Measurements from ENCODE around the gene ONECUT3. TPM values are rescaled to one million over a fixed set of nuclear protein-coding genes. Genes with fewer than 3 reads are reported as not detected.

The ONECUT3 gene
- total RNA-seq, 1 experiment from 2014 or later, result not detected

DNA sequence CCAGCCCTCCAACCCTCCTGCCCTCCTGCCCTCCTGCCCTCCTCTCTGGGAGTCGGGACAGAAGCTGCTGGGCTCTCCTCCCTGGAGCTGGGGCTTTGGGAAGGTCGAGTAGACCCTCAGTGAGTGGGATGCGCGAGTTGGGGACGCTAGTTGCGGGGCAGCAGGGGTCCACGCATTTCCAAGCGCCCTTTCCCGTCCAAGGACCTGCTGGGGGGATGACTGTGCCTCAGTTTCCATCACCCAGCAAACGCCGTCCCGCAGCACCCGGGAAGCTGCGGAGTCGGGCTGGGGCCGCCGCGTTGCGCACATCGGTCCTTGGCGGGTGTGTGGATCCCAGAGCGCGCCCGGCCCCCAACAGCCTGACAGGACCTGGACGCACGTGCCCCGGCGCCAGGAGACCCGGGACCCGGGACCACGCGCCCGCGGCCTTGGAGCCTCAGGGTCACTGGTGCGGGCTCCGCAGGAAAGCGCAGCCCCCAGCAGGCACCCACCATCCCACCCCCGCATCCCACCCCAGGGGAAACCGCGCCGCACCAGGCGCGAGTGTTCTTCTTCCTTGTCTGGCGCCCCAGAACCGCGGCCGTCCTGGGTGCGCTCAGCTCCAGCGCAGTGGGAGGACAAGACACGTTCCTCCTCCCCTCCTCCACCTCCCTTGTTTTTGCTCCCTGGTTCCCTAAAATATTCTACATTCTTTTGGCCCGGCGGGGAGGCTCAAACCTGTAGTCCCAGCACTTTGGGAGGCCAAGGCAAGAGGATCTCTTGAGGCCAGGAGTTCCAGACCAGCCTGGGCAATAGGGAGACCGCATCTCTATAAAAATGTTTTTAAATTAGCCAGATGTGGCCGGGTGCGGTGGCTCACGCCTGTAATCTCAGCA is 9.2 kb downstream of the ONECUT3 start:
- Mint-ChIP-seq H3K36me3 (ENCODE audit: insufficient read depth, unreplicated experiment) (peaks cover under 1% of the 10 kb centered on the region), H3K27me3 (ENCODE audit: insufficient read depth, unreplicated experiment) (peaks cover 36% of the 10 kb centered on the region), H3K4me1 (ENCODE audit: low read depth, unreplicated experiment) (no peaks in the 10 kb centered on the region), H3K27ac (ENCODE audit: unreplicated experiment) (no peak overlapping the region), H3K9me3 (ENCODE audit: unreplicated experiment) (no peaks in the 10 kb centered on the region), H3K4me3 (ENCODE audit: unreplicated experiment) (no peak overlapping the region)
- Histone ChIP-seq H3K4me3 (ENCODE audit: low read depth, low read length) (no peak overlapping the region), H3K27me3 (replicated peaks; ENCODE audit: control insufficient read depth, insufficient read depth, low read length) (peaks cover 2% of the 10 kb centered on the region; the same call in 1 of the 2 replicates), H3K36me3 (ENCODE audit: control insufficient read depth, insufficient read depth, low read length) (no peaks in the 10 kb centered on the region), H3K9me3 (no peaks in the 10 kb centered on the region), H3K4me1 (peaks cover under 1% of the 10 kb centered on the region; the same call in 1 of the 2 replicates)
- no TSS peak for BruUV-seq (replicated peaks)
- ChIA-PET POLR2A (no interaction called here), CTCF (no interaction called here)
- no peak for DNase-seq
- intact Hi-C loops (cut with micrococcal nuclease; ENCODE audit: unreplicated experiment), result no loop called here
- TF ChIP-seq, protein P1, sequence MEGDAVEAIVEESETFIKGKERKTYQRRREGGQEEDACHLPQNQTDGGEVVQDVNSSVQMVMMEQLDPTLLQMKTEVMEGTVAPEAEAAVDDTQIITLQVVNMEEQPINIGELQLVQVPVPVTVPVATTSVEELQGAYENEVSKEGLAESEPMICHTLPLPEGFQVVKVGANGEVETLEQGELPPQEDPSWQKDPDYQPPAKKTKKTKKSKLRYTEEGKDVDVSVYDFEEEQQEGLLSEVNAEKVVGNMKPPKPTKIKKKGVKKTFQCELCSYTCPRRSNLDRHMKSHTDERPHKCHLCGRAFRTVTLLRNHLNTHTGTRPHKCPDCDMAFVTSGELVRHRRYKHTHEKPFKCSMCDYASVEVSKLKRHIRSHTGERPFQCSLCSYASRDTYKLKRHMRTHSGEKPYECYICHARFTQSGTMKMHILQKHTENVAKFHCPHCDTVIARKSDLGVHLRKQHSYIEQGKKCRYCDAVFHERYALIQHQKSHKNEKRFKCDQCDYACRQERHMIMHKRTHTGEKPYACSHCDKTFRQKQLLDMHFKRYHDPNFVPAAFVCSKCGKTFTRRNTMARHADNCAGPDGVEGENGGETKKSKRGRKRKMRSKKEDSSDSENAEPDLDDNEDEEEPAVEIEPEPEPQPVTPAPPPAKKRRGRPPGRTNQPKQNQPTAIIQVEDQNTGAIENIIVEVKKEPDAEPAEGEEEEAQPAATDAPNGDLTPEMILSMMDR (IDR thresholded peaks at IDR 0.05; ENCODE audit: insufficient read depth in 1 of 2, low read depth in 1 of 2, low read length in 1 of 2, severe bottlenecking in 1 of 2, unreplicated experiment in 1 of 2), result no peak

DNA sequence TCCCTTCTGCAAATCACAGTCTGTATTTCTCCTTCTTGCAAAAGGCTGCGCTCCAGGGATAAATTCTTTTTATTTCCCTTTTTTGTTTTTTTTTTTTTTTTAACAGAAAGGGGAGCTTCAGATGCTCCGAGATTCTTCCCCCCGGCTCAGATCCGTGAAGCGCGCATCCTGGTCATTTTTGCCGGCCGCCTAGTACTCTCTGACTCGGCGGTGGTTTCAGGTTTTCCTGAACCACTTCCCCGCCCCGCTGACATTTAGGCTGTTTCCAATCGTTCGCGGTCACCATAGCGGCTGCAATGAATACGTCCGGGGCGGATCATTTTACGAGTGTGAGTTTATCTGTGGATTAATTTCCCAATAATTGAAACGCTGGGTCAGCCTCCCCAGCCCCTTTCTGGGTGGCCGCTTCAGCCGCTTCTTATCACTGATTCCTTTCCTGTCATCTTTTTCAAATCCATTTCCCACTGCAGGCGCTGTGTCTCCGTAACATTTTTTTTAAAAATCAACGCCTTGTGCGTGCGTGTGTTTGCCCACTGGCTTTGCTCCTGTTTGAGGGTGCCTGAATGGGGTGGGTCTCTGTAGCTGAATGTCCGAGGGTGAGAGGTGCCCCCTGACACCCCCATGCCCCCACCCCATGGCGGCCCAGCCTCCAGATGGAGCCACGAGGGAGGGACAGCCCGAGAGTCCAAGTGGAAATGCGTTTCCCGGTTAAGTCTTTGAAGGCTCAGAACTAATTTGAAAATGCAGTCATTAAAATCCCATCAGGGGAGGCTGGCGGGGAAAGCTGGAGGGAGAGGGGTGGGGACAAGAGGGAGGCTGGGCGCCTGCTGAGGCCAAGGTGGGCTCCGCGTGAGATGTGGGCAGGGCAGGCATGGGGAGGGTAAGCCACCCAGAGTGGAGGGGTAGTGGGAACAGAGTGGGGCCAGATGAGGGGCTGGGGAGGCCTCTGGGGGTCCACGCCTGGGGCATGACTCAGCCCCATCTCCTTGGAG is 10.6 kb downstream of the ONECUT3 start:
- TF ChIP-seq, protein P1 (IDR thresholded peaks at IDR 0.05; ENCODE audit: insufficient read depth in 1 of 2, low read depth in 1 of 2, low read length in 1 of 2, severe bottlenecking in 1 of 2, unreplicated experiment in 1 of 2), result no peak
- Histone ChIP-seq H3K27me3 (replicated peaks; ENCODE audit: control insufficient read depth, insufficient read depth, low read length) (peaks cover under 1% of the 10 kb centered on the region; the same call in 1 of the 2 replicates), H3K36me3 (ENCODE audit: control insufficient read depth, insufficient read depth, low read length) (no peaks in the 10 kb centered on the region), H3K4me1 (no peaks in the 10 kb centered on the region), H3K4me3 (ENCODE audit: low read depth, low read length) (no peak overlapping the region), H3K9me3 (no peaks in the 10 kb centered on the region)
- Mint-ChIP-seq H3K36me3 (ENCODE audit: insufficient read depth, unreplicated experiment) (no peaks in the 10 kb centered on the region), H3K4me3 (ENCODE audit: unreplicated experiment) (no peak overlapping the region), H3K9me3 (ENCODE audit: unreplicated experiment) (no peaks in the 10 kb centered on the region), H3K27ac (ENCODE audit: unreplicated experiment) (no peak overlapping the region), H3K4me1 (ENCODE audit: low read depth, unreplicated experiment) (no peaks in the 10 kb centered on the region), H3K27me3 (ENCODE audit: insufficient read depth, unreplicated experiment) (peaks cover 30% of the 10 kb centered on the region)
- no TSS peak for BruUV-seq (replicated peaks)
- intact Hi-C loops (cut with micrococcal nuclease; ENCODE audit: unreplicated experiment), result no loop called here
- ChIA-PET CTCF (no interaction called here), POLR2A (interaction anchor here (0.6 to 0.7 kb wide), 2 partner anchors 13 to 489 kb away, joined by 3 read pairs; no protein-coding TSS in a partner anchor)
- DNase-seq, result no peak

- no peaks in the 10 kb centered on the region for H3K4me1 ChIP-seq
- TF ChIP-seq, protein P1 (IDR thresholded peaks at IDR 0.05; ENCODE audit: insufficient read depth in 1 of 2, low read depth in 1 of 2, low read length in 1 of 2, severe bottlenecking in 1 of 2, unreplicated experiment in 1 of 2), result no peak
- CTCF ChIA-PET, result no interaction called here
- BruUV-seq (replicated peaks), result no TSS peak
- Mint-ChIP-seq H3K4me1 (ENCODE audit: low read depth, unreplicated experiment) (no peaks in the 10 kb centered on the region), H3K36me3 (ENCODE audit: insufficient read depth, unreplicated experiment) (no peaks in the 10 kb centered on the region), H3K27me3 (ENCODE audit: insufficient read depth, unreplicated experiment) (peaks cover 28% of the 10 kb centered on the region), H3K9me3 (ENCODE audit: unreplicated experiment) (no peaks in the 10 kb centered on the region), H3K27ac (ENCODE audit: unreplicated experiment) (no peak overlapping the region), H3K4me3 (ENCODE audit: unreplicated experiment) (no peak overlapping the region)
- DNase-seq, result no peak
- H3K4me3 ChIP-seq (ENCODE audit: low read depth, low read length), result no peak overlapping the region
- intact Hi-C loops (cut with micrococcal nuclease; ENCODE audit: unreplicated experiment), result no loop called here
- no peaks in the 10 kb centered on the region for H3K36me3 ChIP-seq (ENCODE audit: control insufficient read depth, insufficient read depth, low read length)
- H3K9me3 ChIP-seq, result no peaks in the 10 kb centered on the region
- no peaks in the 10 kb centered on the region; the same call in 1 of the 2 replicates for H3K27me3 ChIP-seq (replicated peaks; ENCODE audit: control insufficient read depth, insufficient read depth, low read length)
- POLR2A ChIA-PET, result interaction anchor here (0.7 kb wide), 1 partner anchor 14 kb away, joined by 3 read pairs; no protein-coding TSS in a partner anchor
These were observed 11.4 kb downstream of the ONECUT3 start for GRCh38 chr19:1764729-1765128.
